Endothelial cell of hepatic sinusoid (primary cell): Measurements from ENCODE around the gene TIMM29.
"Not testable (repeated sequence)": the region's sequence is repeated elsewhere in the genome, so short reads cannot be mapped to it uniquely, and the experiment has no call there.

ENCODE experiments used
- in situ Hi-C: cut with HindIII; loops from 2 replicates; pipeline ENCODE4 v1.10.0; 2017; ENCODE audit warnings: low sequenced_read_pairs

The TIMM29 gene

GRCh38 chr19:10935371-10936059 lies 6.9 kb downstream of the TIMM29 start:
- in situ Hi-C loops: no loop called here

DNA sequence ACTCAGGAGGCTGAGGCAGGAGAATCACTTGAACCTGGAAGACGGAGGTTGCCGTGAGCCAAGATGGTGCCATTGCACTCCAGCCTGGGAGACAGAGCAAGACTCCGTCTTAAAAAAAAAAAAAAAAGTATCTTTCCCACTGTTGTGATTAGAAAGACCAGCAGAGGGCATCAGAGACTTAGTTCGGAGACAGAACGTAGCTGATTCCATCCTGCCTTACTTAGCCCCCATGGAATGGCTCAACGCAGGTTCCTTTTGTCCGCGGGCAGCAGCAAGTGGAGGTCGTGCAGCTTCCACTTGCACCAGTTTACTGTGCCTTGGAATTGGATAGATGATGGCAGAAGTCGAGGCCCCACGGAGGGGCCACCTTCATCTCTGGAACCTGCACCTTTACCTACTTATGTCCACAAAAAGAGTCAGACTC lies 8.1 kb downstream of the TIMM29 start:
- in situ Hi-C loops: no loop called here

DNA sequence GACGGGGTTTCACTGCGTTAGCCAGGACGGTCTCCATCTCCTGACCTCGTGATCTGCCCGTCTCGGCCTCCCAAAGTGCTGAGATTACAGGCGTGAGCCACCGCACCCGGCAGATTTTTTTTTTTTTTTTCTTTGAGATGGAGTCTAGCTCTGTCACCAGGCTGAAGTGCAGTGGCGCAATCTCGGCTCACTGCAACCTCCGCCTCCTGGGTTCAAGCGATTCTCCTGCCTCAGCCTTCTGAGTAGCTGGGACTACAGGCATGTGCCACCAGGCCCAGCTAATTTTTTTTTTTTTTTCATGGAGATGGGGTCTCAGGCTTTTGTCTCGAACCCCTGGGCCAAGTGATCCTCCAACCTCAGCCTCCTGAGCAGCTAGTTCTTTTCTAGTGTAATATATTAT lies 13.0 kb downstream of the TIMM29 start:
- in situ Hi-C loops: not testable (repeated sequence)

DNA sequence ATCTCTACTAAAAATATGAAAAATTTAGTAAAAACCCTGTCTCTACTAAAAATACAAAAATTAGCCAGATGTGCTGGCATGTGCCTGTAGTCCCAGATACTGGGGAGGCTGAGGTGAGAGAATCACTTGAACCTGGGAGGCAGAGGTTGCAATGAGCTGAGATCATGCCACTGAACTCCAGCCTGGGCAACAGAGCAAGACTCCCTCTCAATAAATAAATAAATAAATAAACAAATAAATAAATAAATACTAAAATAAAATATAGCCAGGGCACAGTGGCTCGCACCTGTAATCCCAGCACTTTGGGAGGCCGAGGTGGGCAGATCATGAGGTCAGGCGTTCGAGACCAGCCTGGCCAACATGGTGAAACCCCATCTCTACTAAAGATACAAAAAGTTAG lies 14.8 kb downstream of the TIMM29 start:
- in situ Hi-C loops: not testable (repeated sequence)

DNA sequence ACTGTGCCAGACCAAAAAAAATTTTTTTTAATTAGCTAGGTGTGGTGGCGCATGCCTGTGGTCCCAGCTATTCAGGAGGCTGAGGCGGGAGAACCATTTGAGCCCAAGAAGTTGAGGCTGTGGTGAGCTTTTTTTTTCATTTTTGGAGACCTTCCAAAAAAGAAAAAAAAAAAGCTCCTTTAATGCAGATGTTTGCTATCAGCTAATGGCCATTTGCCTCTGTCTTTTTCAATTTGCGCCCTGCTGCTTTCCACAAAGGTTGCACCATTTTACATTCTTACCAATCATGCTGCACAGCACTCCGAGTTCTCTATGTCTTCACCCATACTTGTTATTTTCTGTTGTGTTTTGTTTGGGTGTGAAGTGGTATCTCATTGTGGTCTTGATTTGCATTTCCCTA lies 16.7 kb downstream of the TIMM29 start:
- in situ Hi-C loops: no loop called here

GRCh38 chr19:10946958-10947657 lies 18.5 kb downstream of the TIMM29 start:
- in situ Hi-C loops: no loop called here

DNA sequence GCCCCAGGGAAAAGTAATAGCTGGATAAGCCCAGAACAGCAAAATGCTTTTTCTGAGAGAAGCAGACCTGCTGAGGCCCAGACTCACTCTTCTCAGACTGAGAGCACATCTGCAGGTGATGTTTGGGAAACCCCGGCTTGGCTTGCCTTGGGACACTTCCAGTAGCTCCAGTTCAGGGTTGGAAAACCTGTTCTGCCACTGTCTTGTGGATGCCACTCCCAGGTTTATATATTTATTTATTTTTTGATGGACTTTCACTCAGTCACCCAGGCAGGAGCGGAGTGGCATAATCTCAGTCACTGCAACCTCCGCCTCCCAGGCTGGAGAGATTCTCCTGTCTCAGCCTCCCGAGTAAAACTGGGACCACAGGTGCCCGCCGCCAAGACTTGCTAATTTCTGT lies 24.2 kb downstream of the TIMM29 start:
- in situ Hi-C loops: no loop called here

DNA sequence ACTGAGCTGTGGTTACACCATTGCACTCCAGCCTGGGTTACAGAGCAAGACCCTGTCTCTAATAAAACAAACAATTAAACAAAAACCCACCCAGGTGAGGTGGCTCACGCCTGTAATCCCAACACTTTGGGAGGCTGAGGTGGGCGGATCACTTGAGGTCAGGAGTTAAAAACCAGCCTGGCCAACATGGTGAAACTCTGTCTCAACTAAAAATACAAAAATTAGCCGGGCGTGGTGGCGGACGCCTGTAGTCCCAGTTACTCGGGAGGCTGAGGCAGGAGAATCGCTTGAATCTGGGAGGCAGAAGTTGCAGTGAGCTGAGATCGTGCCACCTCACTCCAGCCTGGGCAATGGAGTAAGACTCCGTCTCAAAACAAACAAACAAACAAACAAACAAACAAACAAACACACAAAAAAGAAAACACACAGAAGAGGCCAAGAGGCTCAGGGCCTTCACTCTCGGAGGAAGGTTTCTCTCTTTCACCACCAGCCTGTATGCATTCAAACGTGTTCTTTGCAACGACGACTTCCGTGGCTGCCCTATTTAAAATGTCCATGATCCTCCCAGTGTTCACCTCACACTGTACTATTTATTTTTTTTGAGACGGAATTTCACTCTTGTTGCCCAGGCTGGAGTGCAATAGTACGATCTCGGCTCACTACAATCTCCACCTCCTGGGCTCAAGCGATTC lies 30.8 kb downstream of the TIMM29 start:
- in situ Hi-C loops: not testable (repeated sequence)

DNA sequence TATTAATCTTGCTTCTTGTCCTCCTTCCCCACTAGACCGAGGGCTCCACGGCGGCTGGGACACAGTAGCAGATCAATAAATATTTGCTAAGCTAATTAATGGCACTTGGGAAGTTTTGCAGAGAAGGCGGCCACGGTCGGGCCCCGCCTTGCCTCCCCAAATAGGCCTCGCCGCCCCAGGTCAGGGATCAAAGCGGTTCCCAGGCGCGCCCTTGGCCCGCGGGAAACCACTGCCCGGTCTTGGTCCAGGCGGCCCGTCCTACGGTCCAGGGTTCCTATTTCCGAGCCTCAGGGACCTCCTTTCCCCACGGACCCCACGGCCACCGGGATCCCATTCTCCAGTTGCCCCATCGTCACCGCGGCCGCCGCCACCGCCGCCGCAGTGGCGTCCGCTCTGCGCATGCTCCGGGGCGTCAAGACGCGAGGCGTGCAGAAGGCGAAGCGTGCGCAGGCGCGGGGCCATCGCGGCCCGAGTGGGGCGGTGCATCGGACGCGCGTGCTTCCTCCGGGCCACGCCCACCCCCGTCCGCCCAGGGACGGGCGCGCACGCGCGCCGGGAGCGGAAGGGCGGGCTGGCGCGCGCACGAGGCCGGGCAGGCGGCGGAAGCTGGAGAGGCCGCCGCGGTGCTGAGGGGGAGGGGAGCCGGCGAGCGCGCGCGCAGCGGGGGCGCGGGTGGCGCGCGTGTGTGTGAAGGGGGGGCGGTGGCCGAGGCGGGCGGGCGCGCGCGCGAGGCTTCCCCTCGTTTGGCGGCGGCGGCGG lies 31.9 kb downstream of the TIMM29 start, which contains the start of gene SMARCA4:
Gene SMARCA4 (plus strand): TSS at position 717 of the 759 bp plus-strand sequence. CDS start 23,122 bp downstream, outside the sequence.
- in situ Hi-C loops: loop anchor here (5.0 kb wide), 1 partner anchor 67 kb away; no protein-coding TSS in a partner anchor

DNA sequence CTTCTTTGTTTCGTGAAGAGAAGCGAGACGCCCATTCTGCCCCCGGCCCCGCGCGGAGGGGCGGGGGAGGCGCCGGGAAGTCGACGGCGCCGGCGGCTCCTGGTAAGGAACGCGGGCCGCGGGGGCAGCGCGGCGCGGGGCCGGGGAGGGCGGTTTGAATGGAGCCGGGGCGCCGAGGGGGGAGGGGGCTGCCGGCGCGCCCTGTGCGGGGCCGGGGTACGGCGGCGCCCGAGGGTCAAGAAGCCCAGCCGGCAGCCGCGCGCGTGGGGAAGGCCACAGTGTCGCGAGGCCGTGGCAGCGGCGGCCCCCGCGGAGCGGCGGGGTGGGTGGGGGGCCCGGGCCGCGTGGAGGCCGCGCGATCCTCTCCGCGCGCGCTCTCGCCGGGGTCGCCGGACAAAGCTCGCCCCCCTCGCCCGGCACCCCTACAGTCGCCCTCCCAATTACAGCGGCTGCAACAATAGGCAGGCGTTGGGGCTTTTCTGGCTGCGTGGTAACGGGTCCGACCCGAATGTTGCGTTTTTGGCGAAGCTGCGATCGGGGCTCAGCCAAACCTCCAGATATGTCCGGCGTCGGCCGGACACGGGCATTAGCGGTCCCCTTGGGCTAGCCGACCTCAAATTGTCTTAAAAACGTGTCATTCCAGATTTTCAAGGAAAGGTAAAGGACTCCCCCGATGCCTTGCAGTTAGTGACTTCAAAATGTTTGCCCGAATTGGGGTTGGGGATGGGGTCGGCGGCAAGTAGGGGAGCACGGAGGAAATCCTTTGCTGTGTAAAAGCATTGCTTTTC lies 32.7 kb downstream of the TIMM29 start:
- in situ Hi-C loops: loop anchor here (5.0 kb wide), 1 partner anchor 66 kb away; no protein-coding TSS in a partner anchor

- in situ Hi-C loops: loop anchor here (5.0 kb wide), 1 partner anchor 64 kb away; no protein-coding TSS in a partner anchor
Measured at GRCh38 chr19:10962863-10963262, 34.3 kb downstream of the TIMM29 start.

GRCh38 chr19:10963865-10964264 lies 35.3 kb downstream of the TIMM29 start:
- in situ Hi-C loops: loop anchor here (5.0 kb wide), 1 partner anchor 63 kb away; no protein-coding TSS in a partner anchor

DNA sequence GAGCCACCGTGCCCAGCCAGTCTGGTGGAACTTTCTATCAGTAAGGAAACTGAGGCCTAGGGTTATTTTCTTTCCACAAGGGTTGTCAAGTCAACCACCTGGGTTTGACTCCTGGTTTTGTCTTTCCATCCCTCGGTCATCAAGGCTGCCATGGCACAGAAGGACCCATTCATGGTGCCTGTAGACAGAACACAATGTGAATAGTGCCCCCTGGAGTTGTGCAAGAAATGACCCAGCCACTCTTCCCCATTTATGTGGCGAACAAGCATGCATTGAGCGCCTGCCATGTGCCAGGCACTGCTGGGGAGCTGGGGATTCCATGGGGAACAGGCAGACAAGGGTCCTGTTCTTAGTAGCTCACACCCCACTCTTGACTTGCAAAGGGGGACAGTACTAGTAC lies 36.3 kb downstream of the TIMM29 start:
- in situ Hi-C loops: loop anchor here (5.0 kb wide), 1 partner anchor 62 kb away; no protein-coding TSS in a partner anchor

- in situ Hi-C loops: no loop called here
Measured at GRCh38 chr19:10965398-10965797, 36.8 kb downstream of the TIMM29 start.

- in situ Hi-C loops: no loop called here
Measured at GRCh38 chr19:10966809-10967208, 38.2 kb downstream of the TIMM29 start.

DNA sequence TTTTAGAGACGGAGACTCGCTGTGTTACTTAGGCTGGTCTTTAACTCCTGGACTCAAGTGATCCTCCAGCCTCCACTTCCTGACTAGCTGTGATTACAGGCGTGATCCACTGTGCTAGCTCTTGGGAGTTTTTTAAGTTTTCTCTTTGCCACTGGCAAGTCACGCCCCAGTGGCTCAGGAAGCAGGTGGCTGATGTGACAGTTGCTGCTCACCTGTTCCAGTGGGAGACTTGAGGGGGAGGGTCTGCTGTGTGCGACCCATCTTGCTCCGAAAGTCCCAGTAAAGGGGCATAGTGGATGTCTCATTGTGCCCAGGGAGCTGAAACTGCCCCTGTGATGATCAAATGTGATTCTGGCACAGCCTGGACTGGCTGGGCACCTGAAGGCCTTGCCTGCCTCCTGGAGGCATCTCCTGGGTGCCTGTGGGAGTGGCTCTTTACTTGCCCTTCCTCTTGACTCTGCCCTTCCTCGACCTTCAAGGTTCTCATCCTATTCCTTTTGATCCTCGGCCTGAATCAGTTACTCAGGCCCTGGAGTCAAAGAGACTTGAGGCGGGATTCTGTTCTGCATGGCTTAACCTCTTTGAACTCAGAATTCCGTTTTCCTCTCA lies 40.0 kb downstream of the TIMM29 start:
- in situ Hi-C loops: no loop called here

DNA sequence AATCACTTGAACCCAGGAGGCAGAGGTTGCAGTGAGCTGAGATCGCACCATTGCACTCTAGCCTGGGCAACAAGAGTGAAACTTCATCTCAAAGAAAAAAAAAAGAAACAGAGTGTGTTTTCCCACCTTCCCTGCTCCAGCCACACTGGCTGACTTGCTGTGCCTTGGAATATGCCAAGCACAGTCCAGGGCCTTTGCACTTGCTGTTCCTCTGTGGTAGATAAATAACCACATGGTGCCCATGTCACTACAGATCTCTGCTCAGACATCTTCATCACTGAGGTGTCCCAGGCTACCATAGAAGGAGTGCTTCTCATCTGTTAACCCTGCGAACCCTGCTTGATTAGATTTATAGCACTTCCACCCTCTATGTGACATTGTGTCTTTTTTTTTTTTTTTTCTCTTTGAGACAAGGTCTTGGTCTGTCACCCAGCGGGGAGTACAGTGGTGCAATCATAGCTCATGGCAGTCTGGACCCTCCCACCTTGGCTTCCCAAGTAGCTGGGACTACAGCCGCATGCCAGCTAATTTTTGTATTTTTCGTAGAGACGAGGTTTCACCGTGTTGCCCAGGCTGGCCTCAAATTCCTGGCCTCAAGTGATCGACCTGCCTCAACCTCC lies 42.6 kb downstream of the TIMM29 start:
- in situ Hi-C loops: no loop called here

GRCh38 chr19:10975374-10976130 lies 46.9 kb downstream of the TIMM29 start:
- in situ Hi-C loops: no loop called here
